HG03097 (cell line): ENCODE measurements around the gene ABCC2.
"Not testable (repeated sequence)": the region's sequence is repeated elsewhere in the genome, so short reads cannot be mapped to it uniquely, and the experiment has no call there.

Experiments used
- ATAC-seq: cut with Tn5 transposase; IDR thresholded peaks from one replicate; pipeline ENCODE4 v1.9.1; 2021; ENCODE audit not compliant: unreplicated experiment, low FRiP score

Gene ABCC2

GRCh38 chr10:99883523-99883922 lies 101.1 kb downstream of the ABCC2 start:
- no peak for ATAC-seq

- no peak for ATAC-seq
Measured at GRCh38 chr10:99888622-99889021, 106.2 kb downstream of the ABCC2 start.

- no peak for ATAC-seq
Measured at GRCh38 chr10:99894613-99895012, 112.2 kb downstream of the ABCC2 start.

GRCh38 chr10:99895066-99895465 lies 112.6 kb downstream of the ABCC2 start:
- not testable (repeated sequence) for ATAC-seq

- ATAC-seq: no peak
Measured at GRCh38 chr10:99895867-99896266, 113.4 kb downstream of the ABCC2 start.
